ENCODE results near the gene CACNA1B.

The CACNA1B gene

DNA sequence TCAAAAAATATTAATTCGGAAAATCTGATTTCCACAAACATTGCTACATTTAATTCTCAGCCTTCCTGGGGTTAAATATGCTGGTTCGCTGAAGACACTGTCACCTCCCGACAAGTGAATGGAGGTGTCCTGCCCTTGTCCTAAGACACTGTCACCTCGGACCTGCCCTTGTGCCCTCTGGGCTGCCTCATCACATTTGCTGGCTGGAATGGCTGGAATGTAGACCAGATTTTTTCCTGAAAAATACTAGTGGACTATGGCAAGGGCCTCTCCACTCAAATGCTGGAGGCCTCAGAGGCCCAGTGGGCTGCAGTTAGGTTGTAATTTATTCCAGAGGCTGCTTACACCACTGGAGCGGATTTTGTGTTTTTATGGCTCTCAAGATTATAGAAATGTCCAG lies 28.2 kb downstream of the CACNA1B start:
- TF ChIP-seq TEAD4 (IDR thresholded peaks at IDR 0.05), result no peak
- TF ChIP-seq FOXM1 (IDR thresholded peaks at IDR 0.05; ENCODE audit: borderline replicate concordance, low read depth), result no peak

DNA sequence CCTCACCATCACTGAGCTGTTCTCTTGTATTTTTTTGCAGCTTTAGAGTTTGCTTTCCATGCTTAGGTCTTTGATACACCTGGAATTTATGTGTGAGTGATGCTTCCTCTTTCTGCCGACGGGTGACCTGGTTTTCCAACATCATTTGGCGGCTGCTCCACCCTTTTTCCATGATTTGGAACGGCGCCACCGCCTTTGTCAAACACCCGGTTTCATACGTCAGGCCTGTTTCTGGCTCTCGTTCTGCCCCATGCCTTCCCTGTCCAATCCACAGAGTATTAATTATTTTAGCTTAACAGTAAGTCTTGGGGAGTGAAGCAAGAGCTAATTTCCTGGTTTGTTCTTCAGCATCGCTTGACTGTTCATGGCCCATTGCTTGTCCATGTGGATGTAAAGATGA lies 30.2 kb downstream of the CACNA1B start:
- TF ChIP-seq FOXM1 (IDR thresholded peaks at IDR 0.05; ENCODE audit: borderline replicate concordance, low read depth), result no peak
- TF ChIP-seq, protein P1, sequence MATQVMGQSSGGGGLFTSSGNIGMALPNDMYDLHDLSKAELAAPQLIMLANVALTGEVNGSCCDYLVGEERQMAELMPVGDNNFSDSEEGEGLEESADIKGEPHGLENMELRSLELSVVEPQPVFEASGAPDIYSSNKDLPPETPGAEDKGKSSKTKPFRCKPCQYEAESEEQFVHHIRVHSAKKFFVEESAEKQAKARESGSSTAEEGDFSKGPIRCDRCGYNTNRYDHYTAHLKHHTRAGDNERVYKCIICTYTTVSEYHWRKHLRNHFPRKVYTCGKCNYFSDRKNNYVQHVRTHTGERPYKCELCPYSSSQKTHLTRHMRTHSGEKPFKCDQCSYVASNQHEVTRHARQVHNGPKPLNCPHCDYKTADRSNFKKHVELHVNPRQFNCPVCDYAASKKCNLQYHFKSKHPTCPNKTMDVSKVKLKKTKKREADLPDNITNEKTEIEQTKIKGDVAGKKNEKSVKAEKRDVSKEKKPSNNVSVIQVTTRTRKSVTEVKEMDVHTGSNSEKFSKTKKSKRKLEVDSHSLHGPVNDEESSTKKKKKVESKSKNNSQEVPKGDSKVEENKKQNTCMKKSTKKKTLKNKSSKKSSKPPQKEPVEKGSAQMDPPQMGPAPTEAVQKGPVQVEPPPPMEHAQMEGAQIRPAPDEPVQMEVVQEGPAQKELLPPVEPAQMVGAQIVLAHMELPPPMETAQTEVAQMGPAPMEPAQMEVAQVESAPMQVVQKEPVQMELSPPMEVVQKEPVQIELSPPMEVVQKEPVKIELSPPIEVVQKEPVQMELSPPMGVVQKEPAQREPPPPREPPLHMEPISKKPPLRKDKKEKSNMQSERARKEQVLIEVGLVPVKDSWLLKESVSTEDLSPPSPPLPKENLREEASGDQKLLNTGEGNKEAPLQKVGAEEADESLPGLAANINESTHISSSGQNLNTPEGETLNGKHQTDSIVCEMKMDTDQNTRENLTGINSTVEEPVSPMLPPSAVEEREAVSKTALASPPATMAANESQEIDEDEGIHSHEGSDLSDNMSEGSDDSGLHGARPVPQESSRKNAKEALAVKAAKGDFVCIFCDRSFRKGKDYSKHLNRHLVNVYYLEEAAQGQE (IDR thresholded peaks at IDR 0.05; ENCODE audit: low read depth), result no peak
- TF ChIP-seq EP300 (IDR thresholded peaks at IDR 0.05; ENCODE audit: borderline replicate concordance), result no peak
- no peak for TF ChIP-seq NFIC (IDR thresholded peaks at IDR 0.05)

DNA sequence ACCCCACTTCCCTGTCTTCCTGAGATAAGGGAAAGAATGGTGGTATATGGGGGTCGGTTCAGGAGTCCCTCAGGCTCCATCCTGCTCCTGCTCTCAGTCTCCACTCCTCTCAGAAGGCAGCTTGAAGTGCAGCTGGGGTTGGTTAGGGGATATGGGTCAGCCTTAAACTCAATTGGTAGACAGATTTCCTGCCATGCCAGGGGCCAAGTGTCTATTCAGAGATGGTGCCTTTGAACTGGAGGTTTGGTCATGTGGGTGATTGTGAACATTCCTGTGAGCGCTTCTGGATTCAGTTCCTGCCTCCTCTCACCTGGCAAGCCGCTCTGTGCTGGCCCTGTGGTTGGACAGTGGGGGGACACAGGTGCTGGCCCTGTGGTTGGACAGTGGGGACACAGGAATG lies 35.1 kb downstream of the CACNA1B start:
- TF ChIP-seq RAD21 (IDR thresholded peaks at IDR 0.05; ENCODE audit: low read depth), result no peak
- TF ChIP-seq, protein P2, sequence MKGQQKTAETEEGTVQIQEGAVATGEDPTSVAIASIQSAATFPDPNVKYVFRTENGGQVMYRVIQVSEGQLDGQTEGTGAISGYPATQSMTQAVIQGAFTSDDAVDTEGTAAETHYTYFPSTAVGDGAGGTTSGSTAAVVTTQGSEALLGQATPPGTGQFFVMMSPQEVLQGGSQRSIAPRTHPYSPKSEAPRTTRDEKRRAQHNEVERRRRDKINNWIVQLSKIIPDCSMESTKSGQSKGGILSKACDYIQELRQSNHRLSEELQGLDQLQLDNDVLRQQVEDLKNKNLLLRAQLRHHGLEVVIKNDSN (IDR thresholded peaks at IDR 0.05), result no peak
- TF ChIP-seq TEAD4 (IDR thresholded peaks at IDR 0.05), result no peak
- no peak for TF ChIP-seq EGR1 (IDR thresholded peaks at IDR 0.05)
- no peak for TF ChIP-seq TAF1 (IDR thresholded peaks at IDR 0.05; ENCODE audit: low read depth)
- no peak for TF ChIP-seq CEBPB (IDR thresholded peaks at IDR 0.05)
- no peak for TF ChIP-seq YY1 (IDR thresholded peaks at IDR 0.05; ENCODE audit: low read depth)
- TF ChIP-seq, protein P3, sequence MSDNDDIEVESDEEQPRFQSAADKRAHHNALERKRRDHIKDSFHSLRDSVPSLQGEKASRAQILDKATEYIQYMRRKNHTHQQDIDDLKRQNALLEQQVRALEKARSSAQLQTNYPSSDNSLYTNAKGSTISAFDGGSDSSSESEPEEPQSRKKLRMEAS (IDR thresholded peaks at IDR 0.05), result no peak
- TF ChIP-seq CREB1 (IDR thresholded peaks at IDR 0.05; ENCODE audit: low read depth), result no peak
- TF ChIP-seq, protein P1 (IDR thresholded peaks at IDR 0.05; ENCODE audit: low read depth), result no peak
- no peak for TF ChIP-seq ZBTB7A (IDR thresholded peaks at IDR 0.05; ENCODE audit: low read depth)
- TF ChIP-seq FOXM1 (IDR thresholded peaks at IDR 0.05; ENCODE audit: borderline replicate concordance, low read depth), result no peak
- TF ChIP-seq TCF12 (IDR thresholded peaks at IDR 0.05; ENCODE audit: low read depth), result no peak
- TF ChIP-seq NFIC (IDR thresholded peaks at IDR 0.05), result no peak
- TF ChIP-seq EP300 (IDR thresholded peaks at IDR 0.05; ENCODE audit: borderline replicate concordance), result no peak

DNA sequence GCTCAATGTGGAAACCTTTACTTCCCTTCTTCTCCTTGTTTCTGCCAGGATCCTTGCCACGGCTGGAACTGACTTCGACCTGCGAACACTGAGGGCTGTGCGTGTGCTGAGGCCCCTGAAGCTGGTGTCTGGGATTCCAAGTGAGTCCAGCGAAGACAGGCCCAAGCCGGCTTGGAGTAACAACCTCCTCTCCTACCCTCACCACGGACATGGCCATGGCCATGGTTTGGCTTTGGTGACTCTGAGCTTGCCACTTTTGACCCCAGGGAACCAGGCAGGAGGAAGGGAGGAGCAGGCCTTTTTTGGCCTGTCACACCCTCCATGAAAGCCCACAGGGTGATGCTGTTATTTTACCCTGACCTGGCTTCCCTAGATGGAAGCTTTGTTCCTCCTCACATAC lies 35.5 kb downstream of the CACNA1B start:
- TF ChIP-seq, protein P3 (IDR thresholded peaks at IDR 0.05), result no peak
- no peak for TF ChIP-seq TEAD4 (IDR thresholded peaks at IDR 0.05)
- no peak for TF ChIP-seq CEBPB (IDR thresholded peaks at IDR 0.05)
- TF ChIP-seq YY1 (IDR thresholded peaks at IDR 0.05; ENCODE audit: low read depth), result no peak
- TF ChIP-seq RAD21 (IDR thresholded peaks at IDR 0.05; ENCODE audit: low read depth), result no peak
- TF ChIP-seq TAF1 (IDR thresholded peaks at IDR 0.05; ENCODE audit: low read depth), result no peak
- TF ChIP-seq, protein P1 (IDR thresholded peaks at IDR 0.05; ENCODE audit: low read depth), result no peak
- TF ChIP-seq FOXM1 (IDR thresholded peaks at IDR 0.05; ENCODE audit: borderline replicate concordance, low read depth), result no peak
- TF ChIP-seq EGR1 (IDR thresholded peaks at IDR 0.05), result no peak
- TF ChIP-seq ZBTB7A (IDR thresholded peaks at IDR 0.05; ENCODE audit: low read depth), result no peak
- no peak for TF ChIP-seq NFIC (IDR thresholded peaks at IDR 0.05)
- no peak for TF ChIP-seq EP300 (IDR thresholded peaks at IDR 0.05; ENCODE audit: borderline replicate concordance)
- no peak for TF ChIP-seq TCF12 (IDR thresholded peaks at IDR 0.05; ENCODE audit: low read depth)
- TF ChIP-seq, protein P2 (IDR thresholded peaks at IDR 0.05), result no peak
- no peak for TF ChIP-seq CREB1 (IDR thresholded peaks at IDR 0.05; ENCODE audit: low read depth)

Data from Ishikawa (cell line).